GM12891 (cell line): Measurements from ENCODE around the gene ACAA1.

Experiments
- PAX5 ChIP-seq: IDR thresholded peaks from 2 replicates; pipeline ENCODE4 v1.6.1; 2011; ENCODE audit warnings: low read length, moderate library complexity, mild to moderate bottlenecking; ENCODE audit not compliant: insufficient read depth, severe bottlenecking
- POLR2A ChIP-seq: IDR thresholded peaks from 2 replicates; pipeline ENCODE4 v1.6.1; 2011; ENCODE audit warnings: low read depth, low read length, control low read depth
- POLR2AphosphoS5 ChIP-seq: IDR thresholded peaks from 2 replicates; pipeline ENCODE4 v1.6.1; 2011; ENCODE audit warnings: low read depth, low read length, control low read depth
- SPI1 ChIP-seq: IDR thresholded peaks from 2 replicates; pipeline ENCODE4 v1.6.1; 2011; ENCODE audit warnings: low read depth, low read length, control low read depth
- TAF1 ChIP-seq: IDR thresholded peaks from 2 replicates; pipeline ENCODE4 v1.6.1; 2011; ENCODE audit warnings: low read depth, low read length, control low read depth

DNA sequence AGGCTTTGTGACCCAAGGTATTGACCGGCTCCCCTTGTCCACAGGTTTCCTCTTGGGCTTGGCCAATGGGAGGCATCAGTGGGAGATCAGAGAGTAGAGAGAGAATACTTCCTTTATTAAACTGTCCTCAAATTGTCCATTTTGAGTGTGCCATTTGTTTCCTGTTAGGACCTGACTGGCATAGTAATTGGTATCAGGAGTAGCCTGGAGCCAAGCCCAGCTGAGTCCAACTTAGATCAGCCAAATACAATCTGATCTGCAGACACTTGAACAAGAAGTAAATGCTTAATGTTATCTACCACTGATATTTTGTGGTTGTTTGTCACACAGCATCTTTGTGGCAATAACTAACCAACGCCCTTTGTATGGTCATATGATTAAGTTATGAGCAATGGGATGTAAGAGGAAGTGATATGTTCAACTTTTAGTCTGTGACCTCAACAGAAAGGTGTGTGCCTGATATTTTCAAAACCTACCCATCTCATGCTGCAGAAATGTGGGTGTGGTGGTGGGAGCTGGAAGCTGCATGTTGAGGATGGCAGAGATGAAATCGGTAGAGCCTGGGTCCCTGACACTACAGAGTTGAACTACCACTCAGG, 14.8 kb upstream of the ACAA1 start:
- TF ChIP-seq POLR2A (no peak), POLR2AphosphoS5 (no peak), TAF1 (no peak), SPI1 (peak; percentile 74), PAX5 (no peak)
